Pericardium fibroblast (primary cell): ENCODE measurements around the gene KCNJ8. TPM values are rescaled to one million over a fixed set of nuclear protein-coding genes. Genes with fewer than 3 reads are reported as not detected.

ENCODE experiments used
- total RNA-seq: library from RNA; depleted of rRNA; stranded (reverse); fragments of >200 nt; gene quantifications from 2 replicates; pipeline ENCODE4 v1.2.3, GENCODE V29; 2015

KCNJ8 gene
- total RNA-seq: 0.58 and 2.3 TPM in 2 replicates

GRCh38 chr12:21774358-21775132, at the start of gene KCNJ8:
Gene KCNJ8 (minus strand): TSS chr12:21774706. CDS start chr12:21773616, 1,090 bp downstream.

Other genes with a start within 250 kb of the KCNJ8 start
- 0.93 and 10.4 TPM in 2 replicates for gene SPX, start 248.4 kb downstream of the KCNJ8 start, total RNA-seq
- gene GYS2, start 169.9 kb downstream of the KCNJ8 start, total RNA-seq: not detected in 2 replicates
- gene LDHB, start 116.9 kb downstream of the KCNJ8 start, total RNA-seq: 511 and 601 TPM in 2 replicates
- gene ABCC9, start 166.7 kb upstream of the KCNJ8 start, total RNA-seq: 1.6 and 4.5 TPM in 2 replicates